Stimulated activated CD8-positive, alpha-beta memory T cell treated with anti-CD3 and anti-CD28 coated beads, Interleukin-4, amount 100 ng/mL, for 4 hours (primary cell): Measurements from ENCODE around the gene RPS5.
A peak's percentile ranks its signal among the peaks of the same experiment; 100 is the strongest.
"Not testable (repeated sequence)": the region's sequence is repeated elsewhere in the genome, so short reads cannot be mapped to it uniquely, and the experiment has no call there.

Experiments used
- DNase-seq, 2 donors: peaks; one replicate each; pipeline ENCODE4 v3.0.0-alpha.2; 2020; ENCODE audit warnings: low read depth in 2 of 2, low spot score in 1 of 2

RPS5 gene

DNA sequence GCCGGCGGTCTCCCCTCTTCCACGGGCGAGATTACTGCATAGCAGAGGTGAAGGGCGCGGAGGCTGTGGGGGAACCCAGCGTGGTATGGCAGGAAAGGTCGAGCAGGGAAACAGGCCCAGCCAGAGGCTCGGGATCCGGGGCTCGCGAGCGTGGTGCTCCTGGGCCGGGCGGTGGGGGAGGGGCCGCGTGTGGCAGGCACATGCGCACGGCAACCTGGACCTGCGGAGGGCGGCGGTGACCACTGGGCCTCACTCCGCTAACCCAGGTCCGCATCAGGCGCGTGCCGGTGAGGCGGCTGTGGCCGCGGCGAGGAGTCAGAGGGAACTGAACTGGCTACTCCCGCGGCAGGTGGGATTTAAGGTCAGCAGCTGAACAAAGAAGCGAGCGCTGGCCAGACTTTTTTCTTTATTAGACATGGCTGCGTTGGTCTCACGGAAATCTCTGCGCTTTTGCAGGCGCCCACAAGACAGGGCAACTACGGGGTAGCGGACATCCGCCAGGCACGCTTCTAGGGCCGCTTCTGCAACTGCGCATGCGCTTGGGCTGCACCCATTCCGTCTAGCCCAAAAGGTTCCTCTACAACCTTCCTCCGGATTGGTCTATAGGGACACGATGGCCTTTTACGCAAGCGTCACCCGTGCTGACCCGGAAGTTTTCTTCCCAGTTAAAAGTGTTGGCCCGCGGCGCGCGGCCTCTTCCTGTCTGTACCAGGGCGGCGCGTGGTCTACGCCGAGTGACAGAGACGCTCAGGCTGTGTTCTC lies at the start of gene RPS5:
Gene RPS5, plus strand, starts transcription at position 694 of the 762 bp plus-strand sequence. CDS start 869 bp downstream, outside the sequence.
- DNase-seq, result peak; percentile 86 to 92

GRCh38 chr19:58338336-58338735 lies 48.7 kb upstream of the RPS5 start:
- no peak for DNase-seq

GRCh38 chr19:58338825-58339558 lies 48.1 kb upstream of the RPS5 start:
- no peak for DNase-seq

DNA sequence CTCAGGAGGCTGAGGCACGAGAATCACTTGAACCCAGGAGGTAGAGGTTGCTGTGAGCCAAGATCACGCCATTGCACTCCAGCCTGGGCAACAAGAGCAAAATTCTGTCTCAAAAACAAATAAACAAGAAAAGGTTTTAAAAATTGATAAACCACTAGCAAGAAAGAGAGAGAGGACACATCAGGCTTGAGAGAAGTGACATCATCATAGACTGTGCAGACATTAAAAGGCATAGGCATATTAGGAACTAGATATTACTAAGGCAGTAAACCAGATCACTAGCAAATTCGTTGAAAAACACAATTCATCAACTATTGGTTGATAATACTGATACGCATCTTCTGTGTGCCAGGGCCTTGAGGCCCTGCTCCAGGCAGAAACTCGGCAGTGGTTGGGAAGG lies 41.5 kb upstream of the RPS5 start:
- no peak for DNase-seq

DNA sequence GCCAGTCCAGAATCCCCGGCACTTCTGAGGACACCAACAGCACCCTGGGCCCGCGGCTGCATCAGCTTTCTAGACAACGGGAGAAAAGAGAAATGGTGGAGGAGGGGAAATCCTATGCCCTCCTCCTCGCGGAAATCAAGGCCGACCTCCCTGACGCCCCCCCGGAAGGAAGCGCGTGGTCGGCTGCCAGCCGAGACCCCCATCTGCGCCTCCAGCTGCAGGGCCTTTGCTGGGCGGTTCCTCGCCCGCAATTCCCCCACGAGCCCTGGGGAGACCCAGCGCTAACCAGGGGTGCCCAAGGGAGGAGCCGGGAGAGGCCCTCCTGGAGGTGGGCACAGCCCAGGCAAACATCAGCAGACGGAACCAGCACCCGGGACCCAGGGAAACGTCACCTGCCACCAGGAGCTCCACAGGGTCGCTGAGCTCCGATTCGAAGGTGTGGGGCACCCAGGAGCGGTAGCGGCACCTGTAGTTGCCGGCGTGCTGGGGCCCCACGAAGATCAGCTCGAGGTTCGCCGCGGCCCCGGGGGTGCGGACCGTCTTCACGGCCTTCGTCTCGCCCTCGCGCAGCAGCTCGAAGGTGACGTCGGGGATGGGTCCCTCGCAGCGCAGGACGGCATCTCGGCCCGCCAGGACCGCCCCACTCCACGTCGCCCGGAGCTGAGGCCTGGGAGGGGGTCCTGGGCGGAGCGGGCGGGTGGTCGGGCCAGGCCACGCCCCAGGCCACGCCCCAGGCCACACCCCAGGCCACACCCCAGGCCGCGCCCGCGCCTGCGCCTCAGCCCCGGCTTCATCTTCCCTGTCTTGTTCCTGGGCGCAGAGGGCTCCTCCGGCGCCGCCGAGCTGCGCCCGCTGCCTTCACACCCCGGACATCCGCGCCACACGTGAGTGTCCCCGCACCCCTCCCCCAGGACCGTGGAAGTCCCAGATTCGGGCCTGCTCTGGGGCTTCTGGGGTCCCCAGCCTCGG lies 39.8 kb upstream of the RPS5 start:
- DNase-seq, result peak; percentile 24 to 35

DNA sequence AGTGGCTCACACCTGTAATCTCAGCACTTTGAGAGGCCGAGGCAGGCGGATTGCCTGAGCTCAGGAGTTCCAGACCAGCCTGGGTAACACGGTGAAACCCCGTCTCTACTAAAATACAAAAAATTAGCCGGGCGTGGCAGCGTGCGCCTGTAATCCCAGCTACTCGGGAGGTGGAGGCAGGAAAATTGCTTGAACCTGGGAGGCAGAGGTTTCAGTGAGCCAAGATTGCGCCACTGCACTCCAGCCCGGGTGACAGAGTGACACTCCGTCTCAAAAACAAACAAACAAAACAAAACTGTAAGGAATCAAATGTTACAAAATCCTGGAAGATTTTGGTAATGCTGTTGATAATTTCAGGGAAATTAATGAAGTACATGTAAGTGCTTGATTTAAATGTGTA lies 39.0 kb upstream of the RPS5 start:
- DNase-seq, result not testable (repeated sequence)

DNA sequence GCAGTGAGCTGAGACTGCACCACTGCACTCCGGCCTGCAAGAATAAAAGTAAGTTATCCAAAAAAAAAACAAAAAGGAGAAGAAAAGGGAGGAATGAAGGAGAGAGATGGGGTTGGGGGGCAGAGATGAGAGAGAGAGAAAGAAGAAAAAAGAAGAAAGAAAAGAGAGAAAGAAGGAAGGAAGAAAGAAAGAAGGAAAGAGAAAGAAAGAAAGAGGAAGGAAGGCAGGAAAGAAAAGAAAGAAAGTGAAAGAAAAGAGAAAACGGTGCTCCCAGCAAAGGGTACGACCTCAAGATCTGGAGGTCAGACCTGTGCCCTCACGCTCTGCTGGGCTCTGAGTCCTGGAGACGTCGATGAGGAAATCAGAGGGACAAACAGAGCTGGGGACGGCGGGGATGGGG lies 37.5 kb upstream of the RPS5 start:
- no peak for DNase-seq

- no peak for DNase-seq
Measured at GRCh38 chr19:58350001-58350861, 36.8 kb upstream of the RPS5 start.

GRCh38 chr19:58350871-58351557 lies 36.1 kb upstream of the RPS5 start:
- DNase-seq, result no peak

GRCh38 chr19:58351558-58351878 lies 35.6 kb upstream of the RPS5 start:
- DNase-seq, result no peak

- no peak for DNase-seq
Measured at GRCh38 chr19:58351990-58352755, 34.9 kb upstream of the RPS5 start.

DNA sequence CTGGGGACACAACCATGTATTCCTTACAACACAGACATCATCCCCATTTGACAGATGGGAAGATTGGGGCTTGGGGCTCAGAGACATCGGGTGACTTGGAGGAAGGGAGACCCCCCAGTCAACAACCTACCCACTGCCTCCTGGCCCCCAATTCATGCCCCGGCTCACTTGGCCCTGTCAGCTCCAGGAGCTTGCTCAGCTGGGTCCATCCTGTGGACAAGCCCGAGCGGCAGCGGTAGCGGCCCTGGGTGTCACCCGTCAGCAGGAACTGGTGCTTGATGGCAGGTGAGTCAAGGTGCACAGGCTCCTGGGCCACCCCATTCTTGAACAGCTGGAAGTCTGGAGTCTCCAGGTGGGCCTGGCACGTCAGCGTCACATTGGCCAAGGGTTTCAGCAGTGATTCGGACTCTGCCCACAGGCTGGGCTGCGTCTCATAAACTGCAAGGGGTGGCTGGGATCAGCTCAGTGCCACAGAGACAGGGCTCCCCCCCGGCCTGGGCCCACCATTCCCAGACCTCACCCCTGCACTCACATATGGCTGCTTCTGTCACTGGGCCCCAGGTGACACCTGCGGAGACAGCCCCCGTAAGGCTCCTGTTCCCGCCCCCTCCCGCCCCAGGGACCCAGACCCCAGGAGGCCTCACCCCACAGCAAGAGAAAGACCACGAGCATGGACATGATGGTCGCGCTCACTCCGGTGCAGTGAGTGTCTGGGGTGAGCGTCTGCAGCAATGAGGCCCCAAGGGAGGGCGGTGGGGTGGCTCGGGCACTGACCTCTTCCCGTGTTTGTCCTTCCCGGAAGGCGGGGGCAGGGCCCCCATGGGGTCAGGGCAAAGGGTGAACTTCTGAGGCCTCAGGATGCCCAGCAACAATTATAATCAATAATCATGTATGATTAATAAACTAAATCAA lies 34.1 kb upstream of the RPS5 start, which contains the start of gene A1BG:
Gene A1BG, minus strand, starts transcription at position 733 of the 912 bp plus-strand sequence. Its CDS starts 55 bp downstream, at position 678.
- no peak for DNase-seq

DNA sequence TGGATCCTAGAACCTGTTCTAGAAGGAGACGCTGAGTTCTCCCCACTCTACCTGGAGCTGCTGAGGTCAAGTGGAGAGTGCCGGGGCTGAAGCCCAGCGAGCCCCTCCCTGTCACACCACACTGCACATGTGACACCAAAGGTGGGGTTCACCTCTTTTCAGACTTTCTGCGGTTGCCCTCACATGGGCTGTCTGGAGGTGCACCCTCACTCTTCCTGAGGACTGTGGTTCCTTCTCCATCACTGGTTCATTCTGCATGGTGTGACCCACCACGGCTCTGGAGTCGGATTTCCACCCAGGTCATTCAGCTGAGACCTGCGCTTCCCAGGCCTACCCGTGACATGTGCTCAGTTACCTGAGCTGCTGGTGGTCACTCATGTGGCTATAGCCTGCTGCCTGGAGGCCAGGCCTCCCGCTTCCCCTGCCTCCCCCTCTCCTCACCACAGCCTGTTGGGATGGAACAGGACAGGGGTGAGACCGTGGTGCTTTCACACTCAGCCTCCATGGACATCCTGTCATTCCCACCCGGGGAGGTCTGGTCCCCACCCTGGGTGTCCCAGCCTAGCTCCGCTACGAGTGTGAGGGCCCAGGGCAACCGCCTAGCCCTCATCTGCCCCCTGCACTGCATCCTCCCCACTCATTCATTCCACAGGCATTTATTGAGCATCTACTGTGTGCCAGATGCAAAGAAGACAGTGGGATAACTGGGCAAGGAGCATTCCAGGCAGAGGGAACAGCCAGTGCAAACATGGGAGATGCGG lies 33.2 kb upstream of the RPS5 start:
- DNase-seq, result no peak

DNA sequence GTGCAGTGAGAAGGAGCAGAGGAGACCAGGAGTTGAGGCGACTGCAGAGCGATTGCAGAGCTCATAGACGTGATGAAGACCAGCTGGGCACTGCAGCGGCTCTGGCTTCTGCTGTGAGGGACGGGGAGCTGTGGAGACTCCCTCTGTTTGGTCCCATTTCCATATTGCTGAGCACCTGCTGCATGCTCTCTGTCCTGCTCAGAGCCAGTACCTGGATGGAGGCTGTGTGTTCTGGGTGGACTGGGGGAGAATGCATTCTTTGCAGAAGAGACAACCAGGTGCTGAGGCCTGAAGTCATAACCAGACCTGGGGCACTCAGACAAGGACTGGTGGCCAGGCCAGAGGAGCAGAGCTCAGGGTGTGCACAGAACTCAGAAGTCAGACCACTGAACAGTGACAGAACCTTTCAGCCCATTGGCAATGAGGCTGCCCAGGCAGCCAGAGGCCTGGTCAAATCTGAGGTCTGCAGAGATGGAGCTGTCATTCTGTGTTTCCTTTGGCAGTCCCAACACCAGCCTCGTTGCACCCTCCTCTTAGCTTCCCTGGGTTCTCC lies 32.5 kb upstream of the RPS5 start:
- no peak for DNase-seq

DNA sequence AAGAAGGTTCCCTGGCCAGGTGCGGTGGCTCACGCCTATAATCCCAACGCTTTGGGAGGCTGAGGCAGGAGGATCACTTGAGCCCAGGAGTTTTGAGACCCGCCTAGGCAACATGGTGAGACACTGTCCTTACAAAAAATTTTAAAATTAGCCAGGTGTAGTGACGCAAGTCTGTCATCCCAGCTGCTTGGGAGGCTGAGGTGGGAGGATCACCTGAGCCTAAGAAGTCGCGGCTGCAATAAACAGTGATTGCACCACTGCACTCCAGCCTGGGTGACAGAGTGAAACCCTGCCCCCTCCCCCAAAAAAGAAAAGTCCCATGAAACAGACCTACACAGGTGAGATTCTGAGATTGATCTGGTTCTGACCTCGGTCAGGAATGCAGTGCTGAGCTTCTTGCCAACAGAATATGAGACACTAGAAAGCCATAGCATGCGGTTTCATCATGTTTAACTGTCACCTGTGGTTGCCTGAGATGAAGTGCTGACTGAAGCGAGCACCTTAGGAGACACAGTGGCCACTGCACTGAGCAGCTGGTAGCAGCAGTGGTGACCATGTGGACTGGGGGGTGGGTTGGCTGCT lies 31.8 kb upstream of the RPS5 start:
- no peak for DNase-seq

DNA sequence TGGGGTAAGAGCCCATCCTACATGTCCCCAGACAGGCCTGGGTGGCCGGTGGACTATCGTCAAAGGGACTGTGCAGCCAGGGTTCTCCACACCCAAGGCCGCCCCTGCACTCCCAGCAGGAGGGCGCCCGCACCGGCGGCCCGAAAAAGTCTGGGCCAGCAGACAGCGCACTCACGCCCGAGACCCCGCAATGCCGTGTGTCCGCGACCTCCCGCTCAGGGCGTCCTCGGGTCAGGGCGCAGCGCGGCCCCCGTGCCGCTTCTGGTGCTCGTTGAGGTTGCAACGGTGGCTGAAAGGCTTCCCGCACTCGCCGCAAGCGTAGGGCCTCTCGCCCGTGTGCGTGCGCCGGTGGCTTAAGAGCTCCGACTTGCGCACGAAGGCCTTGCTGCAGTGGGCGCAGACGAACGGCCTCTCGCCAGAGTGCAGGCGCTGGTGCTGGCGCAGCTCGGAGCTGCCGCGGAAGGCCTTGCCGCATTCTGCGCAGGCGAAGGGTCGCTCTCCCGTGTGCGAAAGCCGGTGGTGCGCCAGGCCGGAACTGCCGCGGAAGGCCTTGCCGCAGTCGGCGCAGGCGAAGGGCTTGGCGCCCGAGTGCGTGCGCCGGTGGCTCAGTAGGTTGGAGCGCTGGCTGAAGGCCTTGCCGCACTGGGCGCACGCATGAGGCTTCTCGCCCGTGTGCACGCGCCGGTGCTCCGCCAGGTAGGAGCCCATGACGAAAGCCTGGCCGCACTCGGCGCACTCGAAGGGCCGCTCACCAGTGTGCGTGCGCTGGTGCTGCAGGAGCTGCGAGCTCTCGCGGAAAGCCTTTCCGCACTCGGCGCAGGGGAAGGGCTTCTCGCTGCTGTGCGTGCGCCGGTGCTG lies 30.9 kb upstream of the RPS5 start:
- DNase-seq, result no peak
